ENCODE measurements around the gene SCYGR8.

The SCYGR8 gene, protein sequence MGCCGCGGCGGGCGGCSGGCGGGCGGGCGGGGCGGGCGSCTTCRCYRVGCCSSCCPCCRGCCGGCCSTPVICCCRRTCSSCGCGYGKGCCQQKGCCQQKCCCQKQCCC

GRCh38 chr2:227745594-227745993, at the start of gene SCYGR8:
SCYGR8 (plus strand) TSS chr2:227745894; CDS start chr2:227745894, 0 bp downstream.
- H3K4me3 ChIP-seq (ENCODE audit: low read depth, low read length), result no peak within 1 kb of the TSS
- POLR2A ChIA-PET, result no interaction called here
- DNase-seq (ENCODE audit: low read depth, low spot score), result no peak
- no peak for TF ChIP-seq CTCF (IDR thresholded peaks at IDR 0.05; ENCODE audit: insufficient read depth, low read length, missing control alignments)
- CTCF ChIA-PET, result no interaction called here

DNA sequence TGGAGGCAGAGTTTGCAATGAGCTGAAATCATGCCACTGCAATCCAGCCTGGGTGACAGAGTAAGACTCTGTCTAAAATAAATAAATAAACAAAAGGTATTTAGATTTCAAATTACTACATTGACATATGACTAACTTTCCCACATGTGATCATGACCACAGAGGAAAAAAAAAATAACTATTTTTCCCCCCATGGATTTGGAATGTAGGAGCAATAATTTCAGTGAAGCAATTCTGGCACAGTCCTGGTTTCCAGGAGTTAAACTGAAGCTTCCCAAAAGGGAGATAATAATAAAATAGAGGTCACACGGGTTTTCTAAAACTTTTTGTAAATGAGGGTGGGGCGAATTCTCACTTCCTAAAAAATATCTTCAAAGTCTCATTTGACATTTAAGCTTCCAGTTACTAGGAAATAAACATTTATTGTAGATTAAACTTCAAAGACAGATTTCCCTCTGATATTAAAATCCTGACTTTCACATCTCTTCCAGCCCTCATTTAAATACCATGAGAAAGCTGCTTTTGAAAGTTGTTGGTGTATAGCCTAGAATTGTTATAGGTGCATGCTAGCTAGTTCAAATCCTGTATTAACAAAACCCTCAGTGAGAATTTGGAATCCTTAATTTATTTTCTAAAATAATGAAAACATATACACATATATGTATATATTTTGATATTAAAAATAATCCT, 48.6 kb upstream of the SCYGR8 start:
- CTCF ChIA-PET, result interaction anchor here (0.8 to 1.0 kb wide), 2 partner anchors 38 to 69 kb away, joined by 3 read pairs; no protein-coding TSS in a partner anchor
- H3K4me3 ChIP-seq (ENCODE audit: low read depth, low read length), result no peak overlapping the region
- DNase-seq (ENCODE audit: low read depth, low spot score), result no peak
- POLR2A ChIA-PET, result no interaction called here
- no peak for TF ChIP-seq CTCF (IDR thresholded peaks at IDR 0.05; ENCODE audit: insufficient read depth, low read length, missing control alignments)

- H3K4me3 ChIP-seq (ENCODE audit: low read depth, low read length), result no peak overlapping the region
- DNase-seq (ENCODE audit: low read depth, low spot score), result no peak
- ChIA-PET CTCF (no interaction called here), POLR2A (no interaction called here)
- no peak for TF ChIP-seq CTCF (IDR thresholded peaks at IDR 0.05; ENCODE audit: insufficient read depth, low read length, missing control alignments)
Observed at GRCh38 chr2:227701556-227701955, 44.1 kb upstream of the SCYGR8 start.

DNA sequence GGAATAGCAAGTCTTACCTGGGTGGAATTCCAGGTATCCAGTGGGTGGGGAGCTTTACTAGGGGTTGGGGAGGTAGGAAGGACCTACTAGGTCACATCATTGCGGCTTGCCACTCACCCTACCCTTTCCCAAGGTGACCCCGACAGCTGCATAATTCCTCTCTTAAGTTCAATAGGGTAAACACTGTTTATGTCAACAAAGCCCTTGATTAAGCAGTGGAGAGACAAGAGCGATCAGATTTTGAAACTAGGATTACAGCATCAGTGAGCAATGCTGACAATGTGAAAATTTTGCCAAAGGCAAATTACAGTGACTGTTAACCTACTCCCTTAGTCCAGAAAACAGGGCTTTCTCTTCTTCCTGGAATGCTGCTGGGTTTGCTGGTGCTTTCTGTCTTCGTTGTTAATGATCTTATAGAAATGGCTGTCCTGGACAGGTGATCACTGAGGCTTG, 42.4 kb upstream of the SCYGR8 start:
- no peak for DNase-seq (ENCODE audit: low read depth, low spot score)
- CTCF ChIA-PET, result interaction anchor here (0.9 kb wide), 1 partner anchor 44 kb away, joined by 4 read pairs; no protein-coding TSS in a partner anchor
- no peak for TF ChIP-seq CTCF (IDR thresholded peaks at IDR 0.05; ENCODE audit: insufficient read depth, low read length, missing control alignments)

GRCh38 chr2:227703961-227704360, 41.7 kb upstream of the SCYGR8 start:
- TF ChIP-seq CTCF (IDR thresholded peaks at IDR 0.05; ENCODE audit: insufficient read depth, low read length, missing control alignments), result no peak
- DNase-seq (ENCODE audit: low read depth, low spot score), result no peak
- ChIA-PET POLR2A (no interaction called here), CTCF (no interaction called here)
- no peak overlapping the region for H3K4me3 ChIP-seq (ENCODE audit: low read depth, low read length)

More for the DNA sequence above, 42.4 kb upstream of the SCYGR8 start:
- no peak overlapping the region for H3K4me3 ChIP-seq (ENCODE audit: low read depth, low read length)
- POLR2A ChIA-PET, result no interaction called here

GRCh38 chr2:227706859-227707258, 38.8 kb upstream of the SCYGR8 start:
- no peak for TF ChIP-seq CTCF (IDR thresholded peaks at IDR 0.05; ENCODE audit: insufficient read depth, low read length, missing control alignments)
- H3K4me3 ChIP-seq (ENCODE audit: low read depth, low read length), result no peak overlapping the region
- CTCF ChIA-PET, result no interaction called here
- DNase-seq (ENCODE audit: low read depth, low spot score), result no peak
- POLR2A ChIA-PET, result no interaction called here
